HepG2 (cell line): Measurements from ENCODE around the gene GJA10.

Source experiments
- KDM5B ChIP-seq: sonication (generic); formaldehyde crosslinking; IDR thresholded peaks from 2 replicates; pipeline ENCODE4 v1.4.0; 2020; ENCODE audit warnings: missing genetic modification reagents, mild to moderate bottlenecking, borderline replicate concordance
- ZNF121 ChIP-seq: sonication (generic); formaldehyde crosslinking; IDR thresholded peaks from 2 replicates; pipeline ENCODE4 v1.5.0; 2020; ENCODE audit warnings: mild to moderate bottlenecking, missing genetic modification reagents
- ZNF530 ChIP-seq: sonication (generic); formaldehyde crosslinking; IDR thresholded peaks from 2 replicates; pipeline ENCODE4 v1.5.0; 2020; ENCODE audit warnings: low read depth, mild to moderate bottlenecking, missing genetic modification reagents

GRCh38 chr6:89862273-89862672 is 32.0 kb upstream of the GJA10 start:
- TF ChIP-seq ZNF530 (CRISPR knock-in tag) = no peak
- no peak for TF ChIP-seq KDM5B (CRISPR knock-in tag)
- TF ChIP-seq ZNF121 (CRISPR knock-in tag) = no peak
